RPMI7951 (cell line): ENCODE measurements around the gene INPP4B. TPM values are rescaled to one million over a fixed set of nuclear protein-coding genes. Genes with fewer than 3 reads are reported as not detected.

ENCODE experiments used
- DNase-seq: peaks from one replicate; pipeline ENCODE4 v3.0.0-alpha.2; 2012; ENCODE audit warnings: low read depth
- total RNA-seq: library from RNA; depleted of rRNA; stranded (reverse); fragments of >200 nt; shearing (Covaris generic); gene quantifications from 2 replicates; pipeline ENCODE4 v1.2.3, GENCODE V29; 2014

Gene INPP4B
- total RNA-seq, 1 experiment from 2014 or later: 11.7 TPM

DNA sequence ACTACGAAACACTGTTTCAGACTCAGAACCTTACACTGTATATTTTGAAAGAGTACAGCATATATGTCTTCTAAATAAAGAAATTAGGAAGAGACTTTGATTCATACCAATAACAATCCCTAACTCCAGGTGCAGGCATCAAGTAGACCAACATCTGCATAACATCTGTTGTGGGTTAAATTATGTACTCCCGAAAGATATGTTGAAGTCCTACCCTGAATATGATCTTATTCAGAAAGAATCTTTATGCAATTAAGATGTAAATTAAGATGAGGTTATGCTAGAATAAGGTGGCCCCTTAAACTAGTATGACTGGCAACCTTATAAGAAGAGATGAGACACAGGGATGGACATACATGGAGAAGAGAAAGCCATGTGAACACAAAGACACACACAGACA is 117.9 kb downstream of the INPP4B start:
- DNase-seq: no peak

DNA sequence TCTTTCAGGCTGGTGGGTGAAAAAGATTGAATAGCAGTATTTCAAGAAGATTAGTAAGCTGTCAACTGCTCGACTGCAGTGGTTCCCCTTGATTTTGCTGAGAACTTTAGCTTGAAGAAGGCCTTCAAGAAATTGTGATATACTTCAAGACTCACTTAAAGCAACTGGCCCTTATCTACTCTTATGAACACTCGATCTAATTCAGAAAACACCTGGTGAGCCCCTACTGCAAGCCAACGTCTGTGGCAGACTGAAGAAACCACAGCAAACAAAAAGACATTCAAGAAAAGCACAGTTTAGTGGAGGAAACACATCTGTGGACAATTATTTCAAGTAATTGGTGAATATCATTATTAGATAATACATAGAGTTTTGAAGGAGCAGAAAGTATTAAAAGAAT is 119.0 kb downstream of the INPP4B start:
- no peak for DNase-seq

DNA sequence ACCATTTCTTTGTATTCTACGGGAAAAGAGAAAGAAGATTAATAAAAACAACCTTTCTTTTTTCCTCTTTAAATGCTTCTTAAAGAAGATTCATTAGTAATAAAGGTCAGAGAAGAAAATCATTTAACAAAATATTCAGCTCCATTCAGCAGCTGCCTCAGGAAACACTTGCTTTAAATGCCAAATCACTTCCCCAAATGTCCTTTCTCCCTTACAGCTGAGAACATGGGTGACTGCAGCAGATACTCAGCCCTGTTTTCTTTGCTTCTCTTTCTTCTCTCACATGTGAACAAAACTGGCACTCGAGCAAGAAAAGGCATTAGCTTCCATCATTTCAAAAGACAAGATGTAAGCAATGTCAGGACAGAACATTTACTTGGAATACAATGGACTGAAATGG is 120.2 kb downstream of the INPP4B start:
- no peak for DNase-seq

DNA sequence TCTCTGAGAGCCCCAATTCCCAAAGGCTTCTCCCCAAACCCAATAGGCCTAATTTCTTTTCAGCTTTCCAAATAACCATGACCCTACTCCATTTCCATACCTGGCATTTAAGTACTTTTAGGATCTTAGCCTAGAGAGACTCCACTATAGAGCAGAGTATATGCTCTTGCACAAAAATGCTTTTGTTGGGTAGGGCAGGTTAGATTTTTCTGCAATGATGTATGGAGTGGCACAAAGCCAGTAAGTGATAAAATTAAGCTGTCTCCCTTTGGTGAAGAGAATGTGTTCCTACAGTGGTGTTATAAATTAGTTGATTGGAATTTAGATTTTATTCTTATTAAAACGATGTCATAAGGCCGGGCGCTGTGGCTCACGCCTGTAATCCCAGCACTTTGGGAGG is 124.9 kb downstream of the INPP4B start:
- DNase-seq: no peak

DNA sequence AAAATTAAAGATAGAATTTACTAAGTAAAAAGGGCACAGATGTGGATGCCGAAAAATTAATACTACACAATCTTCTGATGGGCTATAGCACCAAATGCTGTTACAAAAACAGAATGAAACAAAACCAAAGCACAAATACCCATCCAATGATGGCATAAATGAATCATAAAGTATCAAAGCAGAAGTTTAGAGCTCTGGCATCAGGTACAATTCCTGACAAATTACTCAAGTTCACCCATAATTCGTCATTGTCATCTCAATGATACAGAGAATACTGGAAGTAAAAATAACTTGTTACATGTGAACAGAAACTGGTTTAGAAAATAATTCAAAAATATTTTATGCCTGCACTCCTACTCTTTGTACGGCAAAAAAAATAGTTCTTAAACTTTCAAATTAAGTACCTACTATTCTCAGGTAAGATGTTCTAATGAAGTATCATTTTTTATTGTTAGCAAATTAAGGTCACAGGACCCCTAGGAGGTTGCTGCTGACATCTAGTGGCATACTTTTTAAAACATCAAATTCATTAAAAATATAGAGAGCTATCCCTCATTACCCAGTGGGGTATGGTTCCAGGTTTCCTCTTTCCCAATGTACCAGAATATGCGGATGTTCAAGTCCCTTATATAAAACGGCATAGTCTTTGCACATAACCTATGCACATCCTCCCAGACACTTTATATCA is 126.1 kb downstream of the INPP4B start:
- DNase-seq: peak; percentile 21

DNA sequence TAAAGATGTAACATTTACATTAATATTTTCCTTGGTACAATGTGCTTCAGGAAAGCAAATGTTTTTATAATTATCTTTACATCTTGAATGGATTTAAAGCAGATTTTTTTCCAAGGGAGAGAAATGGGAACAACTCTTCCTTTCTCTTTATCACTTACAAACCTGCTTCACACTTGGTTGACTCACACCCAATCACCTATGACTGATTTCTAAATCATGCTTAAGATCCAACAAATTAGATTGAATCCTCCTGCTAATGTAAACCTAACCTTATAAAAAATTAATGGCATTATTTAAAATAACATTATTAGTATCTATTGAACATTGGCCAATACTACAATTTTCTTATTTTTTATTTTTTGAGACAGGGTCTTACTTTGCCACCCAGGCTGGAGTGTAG is 127.1 kb downstream of the INPP4B start:
- no peak for DNase-seq

DNA sequence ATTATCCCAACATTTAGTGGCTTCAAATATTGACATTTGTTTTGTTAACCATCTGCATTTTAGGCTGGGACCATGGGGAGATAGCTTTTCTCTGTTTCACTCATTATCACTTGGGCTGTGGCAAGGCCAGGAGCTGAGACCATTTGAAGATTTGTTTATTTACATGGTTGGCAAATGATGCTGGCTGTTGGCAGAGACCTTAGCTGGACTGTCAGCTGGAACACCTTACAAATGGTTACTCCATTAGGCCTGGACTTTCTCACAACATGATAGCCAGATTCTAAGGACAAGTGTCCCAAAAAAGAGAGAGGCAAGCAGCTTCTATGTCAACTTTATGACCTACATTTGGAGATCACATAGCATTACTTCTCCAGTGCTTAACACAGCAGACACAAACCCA is 130.4 kb downstream of the INPP4B start:
- no peak for DNase-seq

DNA sequence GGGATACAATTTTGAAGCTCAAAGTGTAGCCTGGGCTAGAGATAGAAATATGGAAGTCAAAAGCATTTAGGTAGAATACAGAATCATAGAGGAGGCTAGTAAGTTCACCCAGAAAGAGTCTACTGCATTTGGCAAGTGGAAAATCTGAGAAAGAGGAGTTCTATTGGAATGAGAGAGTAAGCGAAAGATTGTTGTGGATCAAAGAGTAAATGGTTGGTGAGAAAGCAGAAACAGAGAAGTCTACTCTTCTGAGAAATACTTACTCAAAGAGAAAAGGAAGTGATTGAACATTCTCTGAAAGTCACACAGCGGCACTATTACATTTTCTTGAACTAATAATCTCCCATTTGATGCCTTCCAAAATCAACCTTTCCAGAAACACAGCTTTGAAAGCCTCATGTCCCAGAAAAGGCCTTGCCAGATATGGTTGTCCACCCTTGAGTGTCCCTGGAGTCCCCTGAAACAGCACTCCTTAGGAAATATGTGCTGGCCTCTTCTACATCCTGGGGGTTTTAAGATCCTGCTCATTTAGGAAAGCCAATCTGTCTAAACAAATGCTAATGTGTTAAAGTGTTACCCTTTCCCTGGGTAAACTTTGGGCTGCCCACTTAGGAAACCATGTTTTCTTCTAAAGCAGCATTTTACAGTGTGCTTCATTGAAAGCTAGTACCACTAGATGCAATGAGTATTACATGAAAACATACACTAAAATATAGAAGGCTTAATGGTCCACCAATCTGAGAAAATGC is 132.6 kb downstream of the INPP4B start:
- no peak for DNase-seq

DNA sequence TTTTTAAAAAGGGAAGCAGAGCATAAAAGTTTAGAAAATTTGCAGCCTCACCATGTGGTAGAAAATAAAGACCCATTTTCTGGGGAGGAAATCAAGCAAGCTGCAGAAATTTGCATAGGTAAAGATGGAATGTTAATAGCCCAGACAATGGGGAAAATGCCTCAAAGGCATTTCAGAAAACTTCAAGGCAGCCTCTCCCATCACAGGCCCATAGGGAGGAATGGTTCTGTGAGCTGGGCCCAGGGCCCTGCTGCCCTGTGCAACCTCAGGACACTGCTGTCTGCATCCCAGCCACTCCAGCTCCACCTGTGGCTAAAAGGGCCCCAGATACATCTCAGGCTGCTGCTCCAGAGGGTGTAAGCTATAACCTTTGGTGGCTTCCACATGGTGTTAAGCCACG is 137.9 kb downstream of the INPP4B start:
- no peak for DNase-seq

DNA sequence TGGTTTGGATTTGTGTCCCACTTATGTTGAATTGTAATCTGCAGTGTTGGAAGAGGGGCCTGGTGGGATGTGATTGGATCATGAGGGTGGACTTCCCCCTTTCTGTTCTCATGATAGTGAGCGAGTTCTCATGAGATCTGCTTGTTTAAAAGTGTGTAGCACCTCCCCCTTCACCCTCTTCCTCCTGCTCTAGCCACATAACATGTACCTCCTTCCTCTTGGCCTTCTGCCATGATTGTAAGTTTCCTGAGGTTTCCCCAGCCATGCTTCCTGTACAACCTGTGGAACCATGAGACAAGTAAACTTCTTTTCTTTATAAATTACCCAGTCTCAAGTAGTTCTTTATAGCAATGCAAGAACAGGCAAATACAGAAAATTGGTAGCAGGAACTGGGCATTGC is 138.7 kb downstream of the INPP4B start:
- no peak for DNase-seq

DNA sequence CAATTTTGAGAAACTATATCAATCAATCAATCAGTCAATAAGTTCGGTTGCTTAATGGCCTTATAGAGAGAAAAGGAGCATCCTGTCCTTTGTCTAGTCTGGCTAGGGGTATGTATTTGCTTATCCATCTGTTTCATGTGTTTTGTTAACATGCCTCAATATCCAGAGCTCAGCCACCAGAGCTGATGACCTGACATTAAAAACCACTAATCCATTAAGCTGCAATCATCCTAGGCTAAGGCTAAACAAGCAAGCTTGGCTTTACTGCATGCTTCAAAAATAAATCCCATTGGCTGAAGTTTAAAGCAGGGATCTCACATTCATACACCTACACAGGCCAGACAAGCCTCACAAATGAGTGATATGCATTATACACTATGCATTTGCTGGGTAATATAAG is 139.7 kb downstream of the INPP4B start:
- no peak for DNase-seq

DNA sequence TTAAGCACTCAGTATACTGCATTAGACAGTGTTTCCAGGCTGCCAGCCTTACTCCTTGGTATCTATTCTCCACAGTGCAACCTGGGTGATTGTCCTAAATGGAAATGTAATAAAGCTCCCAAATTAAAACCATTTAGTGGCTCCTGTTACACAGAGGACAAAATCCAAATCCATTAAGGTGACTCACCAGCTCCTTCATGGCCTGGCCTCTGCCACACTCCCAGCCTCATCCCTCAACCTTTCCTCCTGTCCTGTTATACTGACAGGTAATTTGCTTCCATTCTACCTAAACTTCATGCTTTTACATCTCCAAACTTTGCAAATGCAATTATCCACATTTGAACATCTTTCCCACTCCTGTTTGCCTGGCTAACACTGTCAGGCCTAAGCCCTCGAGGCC is 140.3 kb downstream of the INPP4B start:
- DNase-seq: no peak

DNA sequence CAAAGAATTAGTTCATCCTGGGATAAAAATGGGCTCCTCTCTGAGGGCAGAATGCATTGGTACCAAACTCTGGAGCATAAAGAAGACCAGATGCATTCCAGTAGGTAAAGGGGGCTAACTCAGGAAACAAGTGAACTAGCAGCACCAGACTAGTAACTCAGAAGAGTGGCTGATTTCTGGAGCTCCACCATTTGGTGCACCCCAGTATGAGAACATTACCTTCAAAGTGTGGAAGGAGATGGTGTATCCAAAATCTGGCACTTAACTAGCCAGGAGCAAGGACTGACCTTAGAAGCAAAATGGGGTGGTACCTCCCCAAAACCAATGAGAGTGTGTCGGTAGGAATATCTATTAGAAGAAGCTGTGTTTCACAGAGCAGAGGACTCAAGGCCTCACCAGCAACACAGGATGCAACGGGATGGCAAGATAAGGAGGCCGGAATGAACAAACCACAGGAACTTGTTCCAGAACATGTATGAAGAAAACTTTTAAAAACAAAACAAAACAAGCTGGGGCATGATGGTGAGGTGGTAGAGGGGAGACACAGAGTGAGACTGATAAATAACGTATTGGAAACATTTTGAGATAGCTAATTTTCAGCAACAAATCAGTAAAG is 142.3 kb downstream of the INPP4B start:
- DNase-seq: no peak

DNA sequence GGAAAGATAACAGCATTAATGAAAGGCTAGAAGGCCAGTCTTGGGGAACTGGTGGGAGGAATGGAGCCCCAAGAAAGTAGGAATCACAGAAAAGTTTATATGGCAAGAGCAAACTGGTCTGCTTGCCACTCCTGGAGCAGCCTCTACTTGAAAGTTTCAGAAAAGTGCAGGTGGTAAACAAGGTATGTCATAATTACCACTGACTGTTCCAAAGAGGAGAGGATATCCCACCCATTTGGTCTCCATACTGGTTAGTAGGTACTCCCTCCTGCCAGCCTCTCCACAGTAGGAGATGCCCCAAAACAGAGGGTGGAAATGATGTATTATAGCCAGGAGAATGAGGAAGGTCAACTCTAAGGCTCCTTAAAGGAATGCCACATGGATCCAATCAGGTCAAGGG is 145.1 kb downstream of the INPP4B start:
- DNase-seq: no peak

DNA sequence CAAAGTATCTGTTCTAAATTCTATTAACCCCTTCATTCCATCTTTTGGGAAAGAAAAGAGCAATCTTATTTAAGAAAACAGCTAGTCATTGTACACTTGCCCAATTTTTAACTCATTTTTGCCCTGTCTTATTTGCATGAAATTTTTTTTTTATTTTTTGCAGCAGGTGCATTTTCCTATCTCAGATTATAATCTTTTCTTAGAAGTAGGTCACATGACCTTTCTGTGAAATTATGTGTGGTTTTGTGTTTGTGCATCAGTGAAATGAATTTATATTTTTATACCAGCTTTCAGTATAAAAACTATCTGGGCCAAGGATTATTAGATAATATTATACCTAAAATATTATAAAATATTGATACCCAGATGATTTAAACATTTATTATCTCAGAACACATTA is 145.6 kb downstream of the INPP4B start:
- no peak for DNase-seq

DNA sequence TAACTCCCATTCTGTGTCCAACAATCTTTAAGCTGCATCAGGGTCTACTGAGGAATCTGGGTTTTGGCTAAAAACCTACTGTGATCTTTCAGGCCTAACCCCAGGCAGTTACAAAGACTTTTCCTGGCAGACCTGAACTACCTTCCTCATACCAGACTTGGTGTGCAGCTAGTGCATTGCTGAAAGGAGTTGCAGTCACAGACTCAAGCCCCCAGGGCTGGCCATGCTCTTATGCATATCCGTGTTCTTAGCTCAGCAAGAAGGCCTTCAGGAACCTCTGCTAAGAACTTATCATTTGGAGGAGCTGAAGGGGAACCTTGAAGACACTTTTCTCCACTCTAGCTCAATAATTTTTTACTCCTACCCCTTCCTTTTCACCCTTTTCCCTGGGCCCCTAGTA is 147.5 kb downstream of the INPP4B start:
- DNase-seq: no peak

DNA sequence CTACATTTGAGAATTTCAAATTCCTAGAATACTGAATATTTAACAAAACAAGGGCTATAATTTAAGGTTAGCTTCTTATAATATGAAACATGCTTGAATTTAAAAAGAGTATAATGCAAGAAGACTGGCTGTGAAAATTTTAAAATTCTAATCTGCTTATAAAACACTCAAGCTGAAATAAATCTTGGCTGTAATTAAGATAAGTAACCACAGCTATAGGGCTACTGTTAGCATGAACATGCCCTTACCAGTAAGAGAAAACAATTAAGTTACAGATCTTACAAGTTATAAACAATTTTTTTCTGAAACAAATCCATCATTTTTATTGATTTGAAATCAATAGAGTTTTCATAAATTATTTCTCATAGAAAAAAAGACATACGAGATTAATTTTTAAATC is 148.2 kb downstream of the INPP4B start:
- no peak for DNase-seq

DNA sequence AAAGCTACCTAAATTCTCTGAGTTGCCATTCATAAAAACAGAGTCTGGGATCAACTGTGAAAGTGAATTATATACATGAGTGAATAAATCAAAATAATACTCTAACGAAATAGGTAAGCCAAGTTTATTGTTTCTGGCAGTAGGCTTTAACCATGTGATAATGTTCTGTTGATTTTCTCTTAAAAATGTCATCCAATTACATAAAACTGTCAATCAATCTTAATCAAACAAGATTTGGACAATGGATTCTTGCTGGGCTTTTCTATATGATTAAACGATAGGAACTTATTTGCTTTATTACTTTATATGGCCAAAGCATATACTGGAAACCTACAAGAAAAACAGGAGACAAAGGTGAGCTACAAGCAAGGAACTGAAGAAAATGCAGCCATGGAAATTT is 148.8 kb downstream of the INPP4B start:
- DNase-seq: no peak

DNA sequence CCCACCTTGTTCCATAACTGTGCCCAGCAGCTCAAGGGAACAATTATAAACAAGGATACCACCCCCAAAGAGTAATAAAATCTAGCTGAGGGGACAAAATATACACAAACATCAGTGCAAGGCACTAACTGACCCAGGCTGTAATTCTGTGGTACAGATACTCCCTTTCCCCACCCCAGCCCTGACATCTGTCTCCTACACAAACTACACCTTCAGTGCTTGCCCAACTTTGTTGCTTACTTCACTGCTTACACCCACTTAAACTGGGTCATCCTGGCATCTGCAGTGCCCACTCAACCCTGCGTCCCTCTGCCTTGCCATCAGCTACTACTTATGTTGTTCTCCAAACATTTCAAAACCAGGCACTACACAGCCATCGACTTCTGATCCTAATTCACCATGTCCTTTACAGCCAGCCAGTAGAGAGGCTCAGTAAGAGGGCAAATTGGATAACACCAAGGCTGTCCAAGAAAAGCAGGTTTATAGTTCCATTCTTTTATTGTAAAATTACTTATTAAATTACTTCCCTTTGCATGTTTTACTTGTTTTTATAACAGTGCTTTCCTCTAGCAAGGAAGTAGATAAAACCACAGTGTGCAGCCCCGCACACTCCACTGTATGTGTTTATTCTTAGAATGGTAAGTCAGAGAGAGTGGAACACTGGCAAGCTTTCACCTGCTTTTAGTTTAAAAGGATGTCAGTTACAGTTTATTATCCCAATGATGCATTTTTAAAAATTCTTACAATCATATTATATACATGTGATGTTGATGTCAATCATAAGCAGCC is 149.6 kb downstream of the INPP4B start:
- DNase-seq: no peak

DNA sequence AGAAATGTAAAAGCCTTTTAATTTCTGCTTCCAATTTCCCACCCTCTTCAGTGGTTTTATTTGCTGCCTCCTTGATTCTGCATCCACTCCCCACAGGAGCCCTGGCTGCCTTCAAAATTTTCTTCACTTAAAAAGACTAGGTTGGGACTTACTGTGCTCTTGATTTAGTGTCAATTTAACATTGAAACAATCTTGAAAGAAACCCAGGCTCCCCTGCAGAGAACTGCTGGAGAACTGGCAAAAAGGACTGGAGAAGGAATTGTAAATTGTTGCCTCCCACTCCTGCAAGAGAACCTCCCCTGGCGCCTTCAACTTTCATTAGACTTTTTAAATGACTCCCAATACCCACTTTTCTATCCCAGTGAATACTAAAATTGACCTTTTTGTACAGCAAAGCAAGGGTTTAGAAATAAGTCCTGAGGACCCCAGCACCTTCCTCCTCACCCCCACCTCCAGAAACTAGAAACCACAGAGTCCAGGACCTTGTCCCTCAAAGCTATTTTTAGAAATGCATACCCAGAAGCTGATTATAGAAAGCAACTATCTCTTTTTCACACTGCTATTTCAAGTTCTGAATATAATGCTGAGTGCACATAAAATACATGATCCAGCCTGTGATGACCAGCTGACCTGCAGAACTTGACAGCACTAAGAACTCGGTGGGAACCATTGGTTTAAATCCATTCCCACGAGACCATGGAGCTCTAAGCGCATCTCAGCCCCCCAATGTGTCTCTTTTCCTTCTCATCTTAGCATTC is 155.5 kb downstream of the INPP4B start:
- DNase-seq: no peak

DNA sequence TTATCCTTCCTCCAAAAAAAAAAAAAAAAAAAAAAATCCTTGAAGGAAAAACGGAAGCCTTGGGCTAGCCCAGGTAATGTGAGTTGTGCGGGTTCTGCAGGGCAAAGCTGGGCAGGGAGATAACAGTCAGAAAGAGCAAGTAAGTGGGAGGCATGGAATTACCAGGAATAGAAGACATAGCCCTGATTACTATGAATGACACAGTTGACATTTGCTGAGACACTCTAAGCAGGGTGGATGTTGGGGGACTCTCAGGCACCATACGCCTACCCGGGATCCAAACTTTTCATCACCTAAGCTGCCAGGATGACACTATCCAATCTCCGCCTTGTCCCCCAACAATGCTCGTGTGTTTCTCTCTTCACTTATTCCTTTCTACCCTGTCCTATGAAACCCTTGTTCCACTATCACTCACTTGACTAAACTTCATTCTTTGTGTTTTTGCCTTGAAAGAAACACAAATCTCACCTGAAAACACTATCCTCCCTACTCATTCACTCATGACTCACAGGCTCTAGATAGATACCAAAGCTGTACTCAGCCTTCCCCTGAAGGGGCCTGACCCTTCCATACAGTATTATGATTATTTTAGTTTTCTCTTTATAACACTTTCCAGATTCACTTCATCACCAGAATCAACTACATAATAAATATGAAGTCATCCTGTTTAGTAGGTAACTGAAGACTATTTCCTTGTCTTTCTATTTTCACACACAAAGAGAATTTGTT is 158.4 kb downstream of the INPP4B start:
- no peak for DNase-seq
